Heart left ventricle (tissue), 16 donors: Measurements from ENCODE around the gene AMDHD2. TPM values are rescaled to one million over a fixed set of nuclear protein-coding genes. Genes with fewer than 3 reads are reported as not detected.
A peak's percentile ranks its signal among the peaks of the same experiment; 100 is the strongest.
"Not testable (repeated sequence)": the region's sequence is repeated elsewhere in the genome, so short reads cannot be mapped to it uniquely, and the experiment has no call there.

Source experiments
- ATAC-seq, 4 donors: fragments of 200-7000 bp; cut with Tn5 transposase; one replicate each; pipeline ENCODE4 v1.9.1; 2020 to 2022; ENCODE audit warnings: moderate library complexity in 4 of 4, mild to moderate bottlenecking in 3 of 4, moderate number of reproducible peaks in 1 of 4
- DNase-seq, 5 donors: peaks; one replicate each; pipeline ENCODE4 v3.0.0-alpha.2; 2020
- H3K27ac ChIP-seq, 12 donors: fragments of 200-600 bp; sonication (generic) in 4 of 12; one replicate each; pipeline versions ENCODE4 v1.5.0 to v1.8.0; 2016 to 2022; ENCODE audit warnings: mild to moderate bottlenecking in 2 of 12
- H3K27me3 ChIP-seq, 9 donors: fragments of 200-600 bp; sonication (generic) in 2 of 9; one replicate each; pipeline versions ENCODE4 v1.5.1 to v1.8.0; 2016 to 2022; ENCODE audit warnings: mild to moderate bottlenecking in 3 of 9
- H3K36me3 ChIP-seq, 9 donors: fragments of 200-600 bp; sonication (generic) in 2 of 9; one replicate each; pipeline versions ENCODE4 v1.5.0 to v1.8.0; 2018 to 2022; ENCODE audit warnings: mild to moderate bottlenecking in 2 of 9
- H3K4me1 ChIP-seq, 12 donors: fragments of 200-600 bp; sonication (generic) in 4 of 12; one replicate each; pipeline versions ENCODE4 v1.5.0 to v1.8.0; 2016 to 2022; ENCODE audit warnings: mild to moderate bottlenecking in 3 of 12
- H3K4me3 ChIP-seq, 12 donors: fragments of 200-600 bp; sonication (generic) in 4 of 12; one replicate each; pipeline versions ENCODE4 v1.5.0 to v1.8.0; 2017 to 2022; ENCODE audit warnings: mild to moderate bottlenecking in 9 of 12, moderate library complexity in 4 of 12
- H3K9me3 ChIP-seq, 12 donors: fragments of 200-600 bp; sonication (generic) in 4 of 12; one replicate each; pipeline versions ENCODE4 v1.5.0 to v1.8.0; 2016 to 2022; ENCODE audit warnings: mild to moderate bottlenecking in 1 of 12
- WGBS, 4 donors: extraction: QIAGEN DNeasy Blood & Tissue Kit in 2 of 4; methylation state at CpG; one replicate each; pipeline versions ENCODE4 v1.1.5 to v1.1.7; 2013 to 2018; 5-methylcytosine and 5-hydroxymethylcytosine counted together
- intact Hi-C, 10 donors: fragments of 100-400 bp; cut with DNase I; formaldehyde crosslinking; loops; one replicate each; pipeline versions ENCODE4 v1.11.1 to v1.14.2; 2022
- polyA plus RNA-seq, 2 donors: library from polyadenylated mRNA; stranded (reverse); fragments of 200-250 nt; gene quantifications; one replicate each; pipeline ENCODE4 v1.2.3, GENCODE V29; 2013
- total RNA-seq, 9 donors: library from RNA; depleted of rRNA in 2 of 9; stranded (reverse); fragments of >200 nt in 2 of 9; fragmentation: NEBNext Ultra II Directional in 3 of 9; extraction: Animal tissue kit (Norgen Biotek cat#: 25700) in 3 of 9; gene quantifications; one replicate each; pipeline versions ENCODE4 v1.1.0 to v1.2.4, GENCODE V29; 2016 to 2023
- TF ChIP-seq, protein P1 (sequence below), 12 donors: fragments of 200-600 bp; sonication (generic) in 4 of 12; IDR thresholded peaks; one replicate each; pipeline versions ENCODE4 v1.5.0 to v1.8.0; 2018 to 2022; ENCODE audit warnings: antibody characterized with exemption in 12 of 12, mild to moderate bottlenecking in 5 of 12
- donor health status: ischemic (EF 13 %, LVEDD 7.1; RV severe dilation, severe dysfunction).
- donor health status: healthy with polysubstance abuse.
- donor health status: DM: no; HTN: yes; CAD: no.
- donor health status: DM: no; HTN: no; CAD: no.
- donor health status: ischemic (EF 25% LVEDD 6.9; RV normal size, moderate dysfunction).
- donor health status: ischemic (EF 25% LVEDD 5.7; RV mildly dilated, moderate dysfunction).
- donor health status: healthy.
- donor health status: DM: yes; HTN: yes; CAD: no.
- donor health status: ischemic (EF 35%, LVEDD 5.7; RV mildly dilated, moderate dysfunction).
- donor health status: nonischemic (EF 11% LVEDD 7.7; RV severe dilation, severe dysfunction).
- donor health status: DM: yes; HTN: yes; CAD: no.
- donor health status: PGD.
- donor health status: ischemic (EF 29% LVEDD 5.4; RV normal size, mild dysfunction).
- donor health status: nonischemic (EF 23%, LVEDD 6.1; RV moderate dilation, normal function).

The AMDHD2 gene
- total and polyA plus RNA-seq, 11 donors, result 8.9 to 34.0 (median 11.8) TPM

DNA sequence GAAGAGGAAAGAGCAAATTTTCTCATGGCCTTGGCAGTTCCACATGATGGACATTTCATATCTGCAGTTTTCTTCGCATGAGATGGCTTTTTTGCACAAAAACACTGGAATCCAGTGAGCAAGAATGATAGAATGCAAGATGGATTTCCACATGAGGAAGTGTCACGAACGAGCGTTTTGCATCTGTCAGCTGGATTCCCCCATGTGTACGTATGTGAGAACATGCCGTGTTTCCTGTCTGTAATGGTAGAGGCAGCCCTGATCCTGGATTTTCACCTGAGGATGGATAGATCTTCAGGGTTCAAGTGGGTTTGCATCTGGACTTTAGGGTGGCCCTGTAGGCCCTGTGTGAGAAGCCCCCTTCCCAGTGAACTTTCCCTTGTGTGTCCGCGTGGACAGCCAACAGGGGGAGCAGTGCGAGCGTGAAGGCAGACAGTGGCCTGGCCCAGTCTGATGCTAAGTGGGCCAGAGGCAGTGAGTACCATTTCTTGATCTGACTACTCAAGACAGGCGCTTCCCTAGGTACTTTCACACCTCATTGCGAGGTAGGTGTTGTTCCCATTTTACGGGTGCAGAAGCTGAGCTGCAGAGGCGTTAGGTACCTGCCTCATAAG, 19.8 kb downstream of the AMDHD2 start:
- H3K27me3 ChIP-seq, intact Hi-C loops, ATAC-seq, H3K27ac ChIP-seq, H3K9me3 ChIP-seq, H3K36me3 ChIP-seq: not testable (repeated sequence)
- peak in 3 of 5 donors; percentile 32 to 47 (median 38) for DNase-seq
- Histone ChIP-seq H3K4me1 (peaks cover 4 to 49% (median 34%) of the 10 kb centered on the region in 12 donors), H3K4me3 (peak overlapping the region in 1 of 12 donors; percentile 74)
- TF ChIP-seq, protein P1, sequence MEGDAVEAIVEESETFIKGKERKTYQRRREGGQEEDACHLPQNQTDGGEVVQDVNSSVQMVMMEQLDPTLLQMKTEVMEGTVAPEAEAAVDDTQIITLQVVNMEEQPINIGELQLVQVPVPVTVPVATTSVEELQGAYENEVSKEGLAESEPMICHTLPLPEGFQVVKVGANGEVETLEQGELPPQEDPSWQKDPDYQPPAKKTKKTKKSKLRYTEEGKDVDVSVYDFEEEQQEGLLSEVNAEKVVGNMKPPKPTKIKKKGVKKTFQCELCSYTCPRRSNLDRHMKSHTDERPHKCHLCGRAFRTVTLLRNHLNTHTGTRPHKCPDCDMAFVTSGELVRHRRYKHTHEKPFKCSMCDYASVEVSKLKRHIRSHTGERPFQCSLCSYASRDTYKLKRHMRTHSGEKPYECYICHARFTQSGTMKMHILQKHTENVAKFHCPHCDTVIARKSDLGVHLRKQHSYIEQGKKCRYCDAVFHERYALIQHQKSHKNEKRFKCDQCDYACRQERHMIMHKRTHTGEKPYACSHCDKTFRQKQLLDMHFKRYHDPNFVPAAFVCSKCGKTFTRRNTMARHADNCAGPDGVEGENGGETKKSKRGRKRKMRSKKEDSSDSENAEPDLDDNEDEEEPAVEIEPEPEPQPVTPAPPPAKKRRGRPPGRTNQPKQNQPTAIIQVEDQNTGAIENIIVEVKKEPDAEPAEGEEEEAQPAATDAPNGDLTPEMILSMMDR (IDR thresholded peaks at IDR 0.05), result peak in 11 of 12 donors; percentile 19 to 56 (median 37)
- 45 to 55% (median 51%) methylated on average over 10 to 14 of the region's 14 CpGs for WGBS, 4 donors

DNA sequence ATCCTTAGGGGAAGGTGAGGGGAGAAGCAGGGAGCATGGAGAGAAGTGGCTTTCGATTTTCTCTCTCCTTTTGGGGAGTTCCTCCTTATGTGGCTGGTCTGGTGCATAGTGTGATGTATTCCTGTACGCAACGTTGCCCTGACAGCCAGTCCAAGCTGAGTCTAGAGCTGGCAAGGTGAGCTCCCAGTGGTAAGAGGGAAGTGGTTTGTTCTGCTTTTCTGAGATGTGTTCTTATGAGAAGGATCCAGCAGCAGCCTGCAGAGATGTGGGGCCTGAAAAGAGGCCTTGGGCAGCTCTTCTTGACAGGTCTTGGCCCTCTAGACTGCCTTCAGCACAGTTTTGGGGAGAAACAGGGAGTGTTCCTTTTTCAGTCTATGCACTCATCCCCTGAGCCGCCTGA, 20.7 kb downstream of the AMDHD2 start:
- H3K27ac ChIP-seq, H3K36me3 ChIP-seq, DNase-seq, H3K4me3 ChIP-seq, ATAC-seq, H3K9me3 ChIP-seq, H3K27me3 ChIP-seq, intact Hi-C loops: not testable (repeated sequence)
- peaks cover 4 to 51% (median 35%) of the 10 kb centered on the region in 12 donors for H3K4me1 ChIP-seq
- WGBS, 4 donors, result 62 to 75% (median 68%) methylated on average over 3 to 4 of the region's 4 CpGs

DNA sequence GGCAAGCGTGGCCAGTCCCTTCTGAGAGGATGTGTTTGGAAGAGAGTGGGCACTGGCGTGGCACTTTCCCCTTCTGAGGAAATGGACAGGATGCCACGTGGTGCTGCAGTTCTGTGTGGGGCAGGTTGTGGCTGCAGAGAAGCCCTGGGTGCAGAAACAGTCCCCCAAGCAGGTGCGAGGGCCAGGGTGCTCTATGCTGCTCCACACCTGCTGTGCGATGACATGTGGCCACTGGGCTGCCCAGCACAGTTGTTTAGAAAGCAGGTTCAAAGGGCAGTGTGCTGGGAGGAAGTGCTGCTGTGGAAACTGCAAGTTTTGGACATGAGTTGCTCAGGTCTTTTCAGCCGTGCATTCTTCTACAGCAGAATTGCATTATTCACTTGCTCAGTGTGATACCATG, 21.2 kb downstream of the AMDHD2 start:
- H3K4me3 ChIP-seq, DNase-seq, intact Hi-C loops, H3K36me3 ChIP-seq, H3K27me3 ChIP-seq, ATAC-seq, H3K9me3 ChIP-seq, H3K27ac ChIP-seq: not testable (repeated sequence)
- peaks cover 4 to 56% (median 34%) of the 10 kb centered on the region in 12 donors for H3K4me1 ChIP-seq
- WGBS, 4 donors, result 47 to 61% (median 55%) methylated on average over 4 to 6 of the region's 6 CpGs

DNA sequence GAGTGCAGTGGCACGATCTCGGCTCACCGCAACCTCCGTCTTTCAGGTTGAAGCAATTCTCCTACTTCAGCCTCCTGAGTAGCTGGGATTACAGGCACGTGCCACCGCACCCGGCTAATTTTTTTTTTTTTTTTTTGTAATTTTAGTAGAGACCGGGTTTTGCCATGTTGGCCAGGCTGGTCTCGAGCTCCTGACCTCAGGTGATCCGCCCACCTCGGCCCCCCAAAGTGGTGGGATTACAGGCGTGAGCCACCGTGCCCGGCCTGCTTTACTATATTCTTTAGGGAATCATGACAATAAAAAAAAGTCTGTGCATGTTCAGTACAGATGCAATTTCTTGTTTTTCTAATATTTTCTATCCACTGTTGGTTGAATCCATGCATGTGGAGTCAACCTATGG, 23.6 kb downstream of the AMDHD2 start:
- WGBS, 4 donors, result 84 to 90% (median 88%) methylated on average over 14 of the region's 14 CpGs
- intact Hi-C loops, H3K4me3 ChIP-seq, H3K27me3 ChIP-seq, ATAC-seq, H3K27ac ChIP-seq, H3K9me3 ChIP-seq, H3K36me3 ChIP-seq, DNase-seq: not testable (repeated sequence)
- peaks cover 4 to 46% (median 26%) of the 10 kb centered on the region in 12 donors for H3K4me1 ChIP-seq

DNA sequence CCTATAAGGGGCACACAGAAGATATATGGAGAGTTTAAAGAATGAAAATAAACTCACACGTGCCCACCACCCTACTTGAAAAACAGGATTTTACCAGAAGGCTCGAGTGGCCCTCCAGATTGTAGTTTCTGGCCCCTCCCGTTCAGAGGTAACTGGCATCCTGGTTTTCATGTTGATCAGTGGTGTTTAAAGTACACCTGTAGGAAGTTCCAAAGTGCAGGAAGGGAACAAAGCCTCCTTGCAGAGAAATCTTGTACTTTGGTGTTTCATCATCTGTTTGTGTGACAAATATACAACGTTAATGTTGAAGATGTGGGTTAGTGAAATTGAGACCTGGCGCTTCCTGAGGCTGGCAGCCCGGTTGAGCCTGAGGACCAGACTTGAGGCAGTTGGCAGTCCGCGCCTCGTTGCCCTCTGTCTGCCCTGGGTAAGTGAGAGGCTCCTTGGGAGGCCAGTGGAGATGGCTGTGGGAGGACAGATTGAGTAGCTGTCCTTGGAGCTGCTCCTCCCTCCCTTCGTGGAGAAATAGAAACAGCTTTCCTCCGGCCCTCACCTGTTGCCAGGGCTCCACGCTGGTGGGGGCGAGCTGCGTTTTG, 30.2 kb downstream of the AMDHD2 start:
- H3K4me3 ChIP-seq, H3K27ac ChIP-seq, H3K36me3 ChIP-seq, ATAC-seq, H3K27me3 ChIP-seq, intact Hi-C loops, DNase-seq, H3K9me3 ChIP-seq: not testable (repeated sequence)
- 64 to 100% methylated on average over 1 of the region's 14 CpGs; no CpG with 5 or more reads in 2 of the 4 donors for WGBS, 4 donors
- peaks cover 0 to 11% (median 0%) of the 10 kb centered on the region in 12 donors for H3K4me1 ChIP-seq

DNA sequence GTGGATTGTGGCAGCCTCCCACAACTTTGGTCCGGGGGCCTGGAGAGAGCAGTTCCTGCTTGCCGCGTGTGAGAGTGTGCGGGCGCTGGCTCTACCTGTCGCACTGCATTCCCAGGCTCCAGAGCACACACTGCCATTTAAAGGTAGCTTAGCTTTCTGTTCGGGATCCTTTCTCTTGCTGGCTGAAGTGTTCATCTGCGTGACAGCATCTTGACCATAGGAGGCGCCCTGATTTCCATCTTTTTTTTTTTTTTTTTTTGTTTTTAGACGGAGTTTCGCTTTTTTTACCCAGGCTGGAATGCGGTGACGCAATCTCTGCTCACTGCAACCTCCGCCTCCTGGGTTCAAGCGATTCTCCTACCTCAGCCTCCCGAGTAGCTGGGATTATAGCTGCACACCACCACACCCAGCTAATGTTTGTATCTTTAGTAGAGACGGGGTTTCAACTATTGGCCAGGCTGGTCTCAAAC, 31.3 kb downstream of the AMDHD2 start:
- intact Hi-C loops, H3K27me3 ChIP-seq, H3K36me3 ChIP-seq, ATAC-seq, DNase-seq, H3K4me3 ChIP-seq, H3K27ac ChIP-seq, H3K4me1 ChIP-seq, H3K9me3 ChIP-seq: not testable (repeated sequence)
- WGBS, 4 donors, result 61 to 77% (median 71%) methylated on average over 12 to 17 of the region's 17 CpGs

DNA sequence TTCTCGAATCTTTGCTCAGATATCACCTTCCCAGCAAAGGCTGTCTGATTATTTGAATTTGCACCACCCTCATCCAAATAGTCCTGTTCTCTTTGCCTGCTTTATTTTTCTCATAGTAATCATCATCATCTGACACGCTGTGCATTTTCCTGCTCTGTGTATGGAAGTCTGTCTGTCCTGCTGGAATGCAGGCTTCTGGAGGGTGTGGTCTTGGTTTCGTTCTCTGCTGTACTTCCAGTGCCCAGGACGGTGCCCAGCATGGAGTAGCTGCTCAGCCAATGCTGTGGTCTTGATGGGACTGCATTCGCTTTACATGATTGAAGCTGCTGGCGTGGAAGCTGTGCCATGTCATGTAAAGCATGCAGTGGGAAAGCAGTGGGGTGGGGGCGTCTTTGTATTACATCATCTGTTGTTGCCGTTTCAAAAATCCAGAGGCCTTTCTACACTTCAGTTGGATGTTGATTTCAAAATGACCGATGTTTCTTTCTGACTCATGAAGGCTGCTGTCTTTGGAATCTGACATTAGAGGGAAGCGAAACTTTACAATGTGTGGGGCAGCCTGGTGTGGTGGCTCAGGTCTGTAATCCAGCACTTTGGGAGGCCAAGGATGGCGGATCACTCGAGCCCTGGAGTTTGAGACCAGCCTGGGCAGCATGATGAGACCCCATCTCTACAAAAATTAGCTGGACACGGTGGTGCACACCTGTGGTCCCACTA, 34.7 kb downstream of the AMDHD2 start:
- H3K4me3 ChIP-seq, H3K36me3 ChIP-seq, DNase-seq, H3K4me1 ChIP-seq, intact Hi-C loops, H3K9me3 ChIP-seq, H3K27me3 ChIP-seq, H3K27ac ChIP-seq: not testable (repeated sequence)
- peak in 1 of 4 donors; percentile 37 for ATAC-seq
- WGBS, 4 donors, result no CpG with 5 or more reads among the region's 13 CpGs

DNA sequence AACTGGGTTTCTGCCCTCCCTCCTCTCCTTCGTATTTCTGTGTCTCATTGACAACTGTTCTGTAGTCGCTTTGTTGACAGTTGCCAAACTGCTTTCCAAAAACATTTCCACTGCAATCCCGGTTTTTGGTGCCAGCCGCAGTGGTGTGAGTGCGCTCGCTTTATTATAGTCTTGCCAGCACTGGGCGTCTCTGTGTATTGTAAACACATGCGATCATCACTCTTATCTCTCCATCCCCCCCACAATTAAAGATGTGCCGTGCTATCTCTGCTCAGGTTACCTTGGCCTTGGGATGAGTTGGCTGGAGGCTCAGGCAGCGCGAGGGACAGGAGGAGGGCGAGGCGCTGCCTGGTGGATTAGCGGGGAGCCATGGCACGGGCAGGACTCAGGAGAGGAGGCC, 37.0 kb downstream of the AMDHD2 start:
- H3K4me1 ChIP-seq, DNase-seq, H3K9me3 ChIP-seq, H3K4me3 ChIP-seq, intact Hi-C loops, H3K27ac ChIP-seq, H3K27me3 ChIP-seq, ATAC-seq, H3K36me3 ChIP-seq: not testable (repeated sequence)
- 94 to 97% methylated on average over 6 of the region's 15 CpGs; no CpG with 5 or more reads in 2 of the 4 donors for WGBS, 4 donors

DNA sequence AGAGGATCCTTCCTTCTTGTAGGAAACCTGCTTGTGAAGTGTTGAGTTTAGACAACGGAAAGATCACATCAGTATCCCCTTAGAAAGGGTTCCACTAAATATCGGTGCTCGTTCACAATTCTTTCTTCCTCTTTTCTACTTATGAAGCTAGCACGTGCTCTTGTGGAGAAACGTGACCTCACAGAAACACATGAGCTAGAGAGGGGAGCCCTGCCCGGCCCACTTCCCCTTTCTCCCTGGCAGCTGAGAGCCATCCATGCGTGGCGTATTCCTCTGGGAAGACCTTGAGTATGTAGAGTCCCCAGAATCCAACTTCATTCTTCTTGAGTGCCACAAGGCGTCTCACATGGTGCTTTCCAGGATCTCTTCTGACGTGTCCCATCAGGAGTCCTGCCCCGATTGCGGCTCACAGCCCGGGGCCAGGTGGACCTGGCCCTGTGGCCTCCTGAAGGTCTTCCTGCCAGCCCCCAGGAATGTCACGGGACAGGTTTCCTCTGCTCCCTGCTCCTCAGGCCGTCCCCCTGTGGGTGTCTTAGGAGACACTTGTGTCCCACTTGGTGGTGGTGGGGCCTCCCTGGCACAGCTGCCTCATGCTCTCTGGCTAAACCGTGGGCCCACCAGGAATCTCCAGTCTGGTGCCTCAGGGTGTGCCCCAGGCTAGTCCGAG, 40.1 kb downstream of the AMDHD2 start:
- H3K27me3 ChIP-seq, H3K27ac ChIP-seq, H3K4me1 ChIP-seq, H3K9me3 ChIP-seq, H3K36me3 ChIP-seq, intact Hi-C loops, H3K4me3 ChIP-seq: not testable (repeated sequence)
- peak; percentile 45 to 80 (median 62) for ATAC-seq
- WGBS, 4 donors, result 73 to 83% (median 78%) methylated on average over 8 to 9 of the region's 17 CpGs
- DNase-seq, result peak in 1 of 5 donors; percentile 13
